ENCODE measurements around the gene NOD1. TPM values are rescaled to one million over a fixed set of nuclear protein-coding genes. Genes with fewer than 3 reads are reported as not detected.

The NOD1 gene
- total and polyA plus RNA-seq, 2 of the 8 experiments (the other 6 are each of a cell fraction or from before 2014, with no cell fraction given) = 3.8 to 6.5 TPM

DNA sequence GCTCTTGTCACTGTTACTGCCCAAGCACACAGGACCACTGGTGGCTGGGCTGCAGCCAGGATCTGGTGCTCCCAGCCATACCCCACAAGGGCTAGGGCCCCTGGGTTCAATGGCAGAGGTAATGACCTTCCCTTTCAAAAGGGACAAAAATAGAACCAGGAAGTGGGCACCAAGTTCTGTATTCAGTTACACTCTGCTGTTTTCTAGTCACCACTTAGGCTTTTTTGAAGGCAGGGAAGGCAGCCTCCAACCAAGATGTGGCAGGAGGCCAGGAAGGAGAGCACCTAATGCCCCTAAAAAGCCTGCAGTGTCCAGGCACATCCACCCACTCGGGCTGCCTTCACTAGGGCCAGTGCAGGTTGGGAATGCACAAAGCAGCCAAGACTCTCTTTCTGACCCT is 47.8 kb downstream of the NOD1 start (continued):
- TF ChIP-seq FOSL1 (IDR thresholded peaks at IDR 0.05; ENCODE audit: insufficient read depth, low read depth, low read length) (no peak), CHD1 (IDR thresholded peaks at IDR 0.05; ENCODE audit: low read depth, low read length) (no peak)

Measured in H1 (cell line).